Mucosa of gallbladder (tissue), 1 donor: ENCODE results near the gene USP7. TPM values are rescaled to one million over a fixed set of nuclear protein-coding genes. Genes with fewer than 3 reads are reported as not detected.

Source experiments
- DNase-seq: peaks from one replicate; pipeline ENCODE4 v3.0.0-alpha.2; 2020; ENCODE audit warnings: low spot score
- total RNA-seq: library from RNA; stranded (reverse); gene quantifications from one replicate; pipeline ENCODE4 v1.2.1, GENCODE V29; 2021
- donor health status: DM: no; HTN: no; CAD: no.

USP7 gene
- total RNA-seq, 1 donor from 2014 or later, result 108 TPM

DNA sequence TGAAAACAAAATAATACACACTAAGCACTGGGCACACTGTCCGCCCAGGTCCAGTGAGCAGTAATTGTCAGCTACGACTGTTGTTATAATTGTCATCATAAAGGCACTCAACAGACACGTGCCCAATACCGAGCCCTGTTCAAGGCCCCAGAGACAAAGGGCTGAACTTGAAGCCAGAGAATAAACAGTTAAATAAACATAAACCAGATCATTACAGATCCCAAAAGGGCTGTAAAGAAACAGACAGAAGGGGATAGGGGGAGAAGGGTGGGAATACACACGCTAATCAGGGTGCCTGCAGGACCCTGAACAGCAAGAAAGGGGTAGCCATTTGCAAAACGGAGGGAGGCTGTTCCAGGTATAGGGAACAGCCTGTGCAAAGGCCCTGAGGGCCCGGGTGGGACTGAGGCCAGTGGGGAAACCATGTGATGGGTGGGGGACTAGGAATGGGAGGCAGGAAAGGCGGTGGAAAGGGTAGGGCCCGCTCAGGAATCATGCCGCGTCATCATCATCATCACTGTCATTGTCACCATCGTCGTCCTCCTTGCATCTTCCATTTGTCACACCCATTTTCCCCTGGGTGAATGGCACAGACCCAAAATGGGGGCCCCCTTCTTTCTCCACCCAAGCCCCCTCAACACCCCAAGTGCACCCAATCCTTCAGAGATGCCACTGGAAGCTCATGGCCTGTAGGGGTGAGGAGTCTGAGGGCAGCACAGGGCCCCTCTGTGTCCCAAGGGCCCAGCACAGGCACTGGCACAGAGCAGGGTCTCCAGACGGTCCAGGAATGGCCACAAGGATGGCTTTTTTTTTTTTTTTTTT, 101.2 kb downstream of the USP7 start:
- no peak for DNase-seq

DNA sequence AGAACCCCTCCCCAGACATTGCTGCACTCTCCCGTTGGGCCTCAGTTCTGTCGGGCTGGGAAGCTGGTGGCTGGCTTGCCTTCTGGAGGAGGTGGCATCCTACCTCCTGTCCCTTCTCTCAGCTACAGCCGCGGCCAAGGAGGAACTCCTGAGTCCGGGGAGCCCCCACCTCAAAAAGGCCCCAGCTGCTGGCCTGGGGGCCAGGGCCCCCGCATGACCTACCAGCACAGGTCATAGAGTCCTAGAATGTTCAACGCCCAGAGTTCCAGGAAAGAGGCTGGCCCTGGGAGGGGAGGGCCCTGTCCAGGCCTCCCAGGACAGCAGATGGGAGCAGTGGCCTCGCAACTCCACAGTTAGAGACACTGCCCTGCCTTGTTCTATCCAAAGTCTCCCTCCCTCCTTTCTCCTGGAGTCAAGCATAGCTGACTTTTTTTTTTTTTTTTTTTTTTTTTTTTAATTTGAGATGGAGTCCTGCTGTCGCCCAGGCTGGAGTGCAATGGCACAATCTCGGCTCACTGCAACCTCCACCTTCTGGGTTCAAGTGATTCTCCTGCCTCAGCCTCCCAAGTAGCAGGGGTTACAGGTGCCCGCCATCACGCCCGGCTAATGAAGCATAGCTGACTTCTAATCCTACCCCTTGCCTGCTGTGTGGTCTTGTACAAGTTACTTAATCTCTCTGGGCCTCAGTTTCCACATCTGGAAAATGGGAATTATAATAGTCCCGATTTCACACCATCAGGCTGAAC, 102.0 kb downstream of the USP7 start:
- no peak for DNase-seq

DNA sequence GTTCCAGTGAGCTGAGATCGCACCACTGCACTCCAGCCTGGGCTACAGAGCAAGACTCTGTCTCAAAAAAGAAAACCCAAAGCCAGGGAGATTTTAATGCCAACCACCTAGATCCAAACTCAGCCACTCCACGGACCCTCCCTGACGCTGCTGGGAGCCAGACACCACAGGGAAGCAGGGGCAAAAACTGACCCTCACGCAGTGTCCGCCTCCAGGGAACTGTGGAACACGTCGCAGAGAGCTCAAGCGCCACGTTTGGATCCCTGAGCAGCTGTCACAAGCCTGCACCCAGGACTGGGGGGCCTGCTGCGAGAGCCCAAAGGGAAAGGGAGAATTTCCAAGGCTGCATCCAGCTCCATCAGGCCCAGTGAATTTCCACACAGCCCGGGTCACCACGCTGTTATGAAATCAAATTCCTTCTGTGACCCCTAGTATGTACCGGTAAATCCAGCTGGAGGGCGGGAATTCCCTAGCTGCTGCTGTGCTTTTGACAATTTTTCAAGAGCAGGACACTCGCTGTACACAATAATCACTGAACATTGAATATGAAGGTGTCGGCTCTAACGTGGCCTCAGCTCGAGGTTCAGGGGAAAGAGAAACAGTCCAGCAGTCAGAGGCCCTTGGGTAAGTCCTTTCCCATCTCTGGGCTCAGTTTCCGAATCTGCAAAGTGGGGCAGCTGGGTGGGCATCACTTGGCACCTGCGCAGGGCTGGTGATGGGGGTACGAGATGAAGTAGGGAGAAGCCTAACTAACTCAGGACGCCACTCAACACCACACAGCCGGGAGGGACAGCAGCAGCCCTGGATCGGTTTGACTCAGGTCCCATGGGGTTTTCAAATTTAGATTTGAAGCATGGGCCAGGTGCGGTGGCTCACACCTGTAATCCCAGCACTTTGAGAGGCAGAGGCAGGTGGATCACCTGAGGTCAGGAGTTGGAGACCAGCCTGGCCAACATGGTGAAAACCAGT, 103.5 kb downstream of the USP7 start:
- peak; percentile 54 for DNase-seq

DNA sequence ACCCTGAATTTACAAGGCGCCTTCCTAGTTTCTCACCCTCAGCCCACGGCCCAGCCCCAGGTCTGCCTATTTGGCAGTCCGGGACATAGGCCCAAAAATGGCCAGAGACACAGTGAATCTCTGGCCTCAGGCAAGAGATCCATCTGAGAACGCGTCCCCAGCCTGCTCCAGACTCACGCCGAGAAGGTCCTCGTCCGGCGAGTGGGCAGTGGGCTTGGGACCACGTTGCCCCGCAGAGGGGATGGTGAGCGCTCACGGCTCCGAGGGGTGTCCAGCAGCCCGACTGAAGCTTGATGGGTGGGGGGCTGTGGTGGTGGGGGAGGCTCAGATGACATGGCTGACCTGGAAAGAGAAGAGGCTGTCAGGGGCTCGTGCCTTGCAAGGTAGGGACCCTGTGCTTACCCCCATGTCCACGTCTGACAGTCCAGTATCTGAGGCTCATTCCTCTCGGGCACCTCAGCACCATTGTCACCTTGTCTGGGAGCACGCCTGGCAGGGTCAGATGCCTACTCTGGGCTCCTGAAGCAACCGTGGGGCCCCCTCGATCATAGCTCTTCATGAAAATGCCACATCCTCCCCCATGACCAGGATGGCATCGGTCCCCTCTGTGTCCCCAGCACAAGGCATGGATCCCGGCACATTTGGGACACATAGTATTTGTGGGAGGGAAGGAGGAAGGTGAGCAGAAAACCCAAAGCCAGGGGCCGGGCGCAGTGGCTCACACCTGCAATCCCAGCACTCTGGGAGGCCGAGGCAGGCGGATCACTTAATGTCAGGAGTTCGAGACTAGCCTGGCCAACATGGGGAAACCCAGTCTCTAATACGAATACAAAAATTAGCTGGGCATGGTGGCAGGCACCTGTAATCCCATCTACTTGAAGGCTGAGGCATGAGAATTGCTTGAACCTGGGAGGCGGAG, 104.5 kb downstream of the USP7 start:
- DNase-seq, result no peak

DNA sequence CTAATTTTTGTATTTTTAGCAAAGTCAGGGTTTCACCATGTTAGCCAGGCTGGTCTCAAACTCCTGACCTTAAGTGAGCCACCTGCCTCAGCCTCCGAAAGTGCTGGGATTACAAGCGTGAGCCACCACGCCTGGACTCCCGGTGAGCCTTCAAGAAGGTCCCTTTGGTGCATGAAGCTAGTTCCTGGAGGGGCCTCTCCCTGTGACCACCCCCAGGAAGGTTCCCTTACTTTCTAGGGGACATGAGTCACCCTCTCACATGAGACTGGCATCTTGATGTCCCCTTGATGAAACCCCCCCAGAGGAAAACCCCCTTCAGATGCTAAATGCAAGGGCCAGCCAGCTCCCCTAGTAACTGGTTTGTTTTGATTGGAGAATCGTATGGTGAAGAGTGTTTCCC, 107.7 kb downstream of the USP7 start:
- no peak for DNase-seq

DNA sequence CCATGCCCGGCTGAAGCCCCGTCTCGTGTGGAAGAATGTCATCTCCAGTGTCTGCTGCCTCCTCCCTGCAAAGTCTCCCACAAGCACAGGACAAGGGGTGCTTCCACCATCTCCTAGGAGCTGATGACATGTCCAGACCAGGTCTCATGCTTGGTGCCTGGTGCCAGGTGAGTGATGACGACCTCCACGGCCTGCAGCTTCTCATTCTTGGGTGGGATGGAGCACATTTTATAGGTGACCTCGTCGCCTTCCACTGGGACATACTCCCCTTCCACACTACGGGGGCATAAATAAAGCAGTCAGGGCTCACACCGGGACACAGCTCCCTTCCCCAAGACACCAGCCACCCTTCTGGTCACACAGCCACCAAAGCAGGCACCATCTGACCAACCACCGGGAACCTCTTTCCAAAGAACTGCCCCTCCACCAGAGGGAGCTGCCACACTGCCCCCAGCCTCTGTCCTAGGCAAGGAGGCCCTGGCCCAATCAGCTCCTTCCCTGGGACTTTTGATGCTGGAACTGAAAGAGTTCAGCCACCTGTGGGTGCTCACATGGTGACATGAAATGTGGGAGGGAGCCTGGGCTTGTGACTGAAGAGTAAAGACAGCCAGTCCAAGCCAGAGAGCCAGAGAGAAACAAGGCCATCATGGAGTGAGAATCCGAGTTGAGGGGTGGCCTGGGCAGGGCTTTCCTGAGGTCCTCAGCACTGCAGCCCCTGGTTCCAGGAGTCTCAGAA, 108.5 kb downstream of the USP7 start:
- no peak for DNase-seq

DNA sequence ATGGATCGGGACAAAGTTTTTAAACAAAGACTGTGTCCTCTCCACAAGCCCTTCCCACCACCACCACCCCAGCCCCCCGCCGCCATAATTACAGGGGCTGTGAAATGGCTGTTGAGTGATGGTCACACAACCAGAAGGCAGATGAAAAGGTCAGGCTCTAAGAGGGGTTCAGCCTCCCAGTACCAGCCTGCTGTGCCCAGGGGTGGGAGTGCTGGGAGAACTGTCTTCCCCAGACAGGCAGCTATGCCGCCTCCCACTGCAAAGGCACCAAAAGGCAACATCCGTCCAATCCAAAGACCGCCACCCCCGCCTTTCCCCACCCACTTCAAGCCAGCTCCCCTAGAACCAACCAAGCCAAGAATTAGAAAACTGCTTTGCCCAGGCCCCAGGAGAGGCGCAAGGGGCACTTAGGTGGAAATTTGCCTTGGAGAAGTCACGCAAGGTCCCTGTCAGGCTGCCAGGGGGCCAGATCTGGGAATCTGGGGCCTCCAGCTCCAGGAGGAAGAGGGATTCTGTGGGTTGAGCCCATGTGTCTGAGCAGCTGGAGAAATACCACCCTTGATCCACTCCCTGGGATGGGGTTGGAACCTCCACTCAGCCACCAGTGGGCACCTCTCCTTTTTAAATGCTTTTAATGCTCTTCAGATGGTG, 109.3 kb downstream of the USP7 start:
- no peak for DNase-seq

DNA sequence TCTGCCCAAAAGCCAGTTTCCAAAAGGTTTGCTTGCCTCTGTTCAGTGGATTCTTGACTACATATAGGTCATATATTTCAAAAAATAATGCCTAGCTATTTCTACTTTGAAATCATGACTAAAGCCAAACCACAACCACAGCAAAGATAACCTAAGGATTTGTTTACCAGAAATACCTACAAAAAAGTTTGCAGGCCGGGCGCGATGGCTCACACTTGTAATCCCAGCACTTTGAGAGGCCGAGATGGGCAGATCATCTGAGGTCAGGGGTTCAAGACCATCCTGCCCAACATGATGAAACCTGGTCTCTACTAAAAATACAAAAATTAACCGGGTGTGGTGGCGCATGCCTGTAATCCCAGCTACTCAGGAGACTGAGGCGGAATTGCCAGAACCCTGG, 110.1 kb downstream of the USP7 start:
- DNase-seq, result no peak

DNA sequence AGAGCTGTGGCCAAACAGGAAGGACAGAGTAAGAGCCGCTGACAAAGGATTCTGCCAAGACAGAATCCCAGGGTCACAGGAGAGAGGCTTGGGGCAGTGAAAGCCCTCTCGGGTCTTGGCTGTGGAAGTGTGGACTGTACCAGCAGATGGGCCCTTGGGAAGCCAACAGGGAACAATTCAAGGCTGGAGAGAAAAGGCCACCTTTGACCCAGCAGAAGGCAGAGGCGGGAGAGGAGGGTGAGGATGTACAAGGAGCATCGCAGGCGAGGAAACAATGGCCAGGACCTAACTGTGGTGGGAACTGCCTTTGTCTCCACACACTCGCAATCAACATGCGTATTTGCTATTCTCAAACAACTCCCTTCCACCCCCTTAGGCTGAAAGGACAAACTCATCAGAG, 110.6 kb downstream of the USP7 start:
- DNase-seq, result no peak

DNA sequence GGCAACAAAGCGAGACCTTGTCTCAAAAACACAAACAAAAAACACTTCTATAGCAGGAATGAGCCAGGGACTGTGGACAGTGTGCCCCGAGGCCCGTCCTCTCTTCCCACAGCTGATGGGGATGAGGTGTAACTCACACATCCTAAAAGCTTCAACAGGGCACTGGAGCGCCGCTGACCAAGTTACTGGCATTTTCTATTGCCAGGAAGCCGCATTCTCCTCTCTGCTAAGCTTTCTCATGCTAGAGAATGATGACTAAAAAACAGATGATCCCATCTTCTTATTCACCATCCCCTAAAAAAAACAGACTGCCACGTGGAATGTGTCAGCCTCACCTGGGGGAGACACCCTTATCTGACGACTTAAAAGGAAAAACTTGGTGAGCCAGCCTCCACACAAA, 111.2 kb downstream of the USP7 start:
- DNase-seq, result no peak

DNA sequence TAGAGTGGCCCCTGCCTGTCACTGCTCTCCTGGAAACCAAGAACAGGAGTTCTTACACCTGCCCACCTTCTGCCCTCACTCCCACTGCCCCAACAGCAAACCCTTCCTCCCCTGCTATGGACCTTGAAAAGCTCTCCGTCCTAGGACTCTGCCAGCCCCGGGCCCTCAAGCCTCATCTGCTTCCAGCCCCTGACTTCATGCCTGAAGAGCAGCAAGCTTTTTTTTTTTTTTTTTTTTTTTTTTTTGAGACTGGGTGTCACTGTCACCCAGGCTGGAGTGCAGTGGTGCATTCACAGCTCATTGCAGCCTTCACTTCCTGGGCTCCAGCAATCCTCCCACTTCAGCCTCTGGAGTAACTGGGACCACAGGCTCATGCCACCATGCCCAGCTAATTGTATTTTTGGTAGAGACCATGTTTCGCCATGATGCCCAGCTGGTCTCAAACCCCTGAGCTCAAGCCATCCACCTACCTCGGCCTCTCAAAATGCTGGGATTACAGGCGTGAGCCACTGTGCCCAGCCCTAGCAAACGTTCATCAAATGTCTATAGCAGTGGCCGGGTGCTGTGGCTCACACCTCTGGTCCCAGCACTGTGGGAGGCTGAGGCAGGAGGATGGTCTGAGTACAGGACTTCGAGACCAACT, 111.8 kb downstream of the USP7 start:
- DNase-seq, result no peak

DNA sequence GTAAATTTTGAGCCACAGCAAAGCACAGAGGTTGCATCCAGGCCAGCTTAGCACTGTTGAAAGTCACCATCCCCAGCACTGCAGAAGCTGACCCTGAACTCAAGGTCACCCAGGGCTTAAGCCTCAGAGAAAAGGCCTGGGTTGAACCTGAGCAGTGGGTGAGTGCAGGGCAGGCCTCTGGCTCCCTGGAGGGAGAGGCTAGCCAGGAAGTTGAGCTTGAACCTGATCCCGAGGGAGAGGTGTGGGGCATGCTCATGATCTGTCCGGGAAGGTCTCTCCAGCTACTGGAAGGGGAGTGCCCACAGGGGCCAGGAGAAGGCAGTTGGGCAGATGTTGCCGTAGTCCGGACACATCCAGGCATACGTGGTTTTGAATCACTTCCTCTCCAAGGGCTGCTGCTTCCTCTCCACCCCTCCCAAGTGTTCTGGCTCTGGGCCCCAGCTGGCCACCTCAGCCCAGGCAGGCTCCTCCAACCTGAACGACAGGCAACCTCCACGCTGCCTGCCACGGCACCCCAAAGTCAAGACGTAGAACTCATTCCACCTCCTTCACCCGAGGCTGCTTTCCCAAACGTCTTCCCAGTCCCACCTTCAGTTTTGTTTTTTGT, 113.3 kb downstream of the USP7 start:
- DNase-seq, result no peak

DNA sequence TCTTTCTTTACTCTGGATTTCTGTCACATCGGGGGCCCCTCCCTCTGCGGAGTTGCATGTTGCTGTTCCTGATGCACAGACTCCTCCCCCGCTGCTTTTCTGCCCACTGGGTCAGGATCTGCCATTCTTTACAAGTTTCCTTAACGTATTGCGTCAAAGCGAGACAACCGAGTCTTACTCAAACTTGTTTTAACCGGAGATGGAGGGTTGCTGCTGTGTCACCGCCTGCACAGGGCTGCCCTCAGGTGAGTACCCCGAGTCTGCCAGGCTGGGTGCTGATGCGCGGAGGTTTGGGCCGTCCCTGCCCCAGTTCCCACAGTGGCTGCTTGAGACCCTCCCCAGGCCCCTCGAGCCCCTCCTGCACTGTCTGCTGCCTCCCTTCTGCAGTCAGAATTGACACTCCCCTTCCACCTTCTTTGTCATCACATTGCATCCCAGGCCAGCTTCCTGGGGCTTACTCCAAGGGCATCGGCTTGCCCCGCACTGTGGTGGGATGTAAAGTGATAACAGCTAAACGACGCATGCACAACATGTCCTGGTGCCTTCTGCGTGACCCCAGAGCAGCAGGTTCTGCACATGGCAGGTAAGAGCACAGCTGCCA, 114.2 kb downstream of the USP7 start:
- DNase-seq, result no peak

DNA sequence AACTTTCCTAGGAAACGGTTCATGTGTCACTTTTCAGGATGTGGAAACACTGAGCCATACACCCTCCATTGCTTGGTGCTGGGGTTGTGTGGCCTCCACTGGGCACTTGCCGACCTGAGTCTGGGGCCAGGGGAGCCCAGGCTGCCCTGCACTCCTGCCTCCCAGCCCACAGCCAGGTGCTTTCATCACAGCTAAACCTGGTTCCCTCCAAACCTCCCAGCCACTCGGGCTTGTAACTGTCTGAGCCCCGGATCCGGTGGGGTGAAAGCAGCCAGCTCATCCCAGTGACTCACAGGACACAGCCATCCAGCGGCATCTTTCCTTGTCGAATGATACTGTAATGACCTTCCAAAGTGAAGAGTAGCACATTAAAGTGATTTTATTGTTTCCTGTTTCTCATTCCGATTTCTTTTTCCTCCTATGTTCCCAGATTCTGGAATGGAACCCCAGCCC, 114.7 kb downstream of the USP7 start:
- DNase-seq, result no peak

DNA sequence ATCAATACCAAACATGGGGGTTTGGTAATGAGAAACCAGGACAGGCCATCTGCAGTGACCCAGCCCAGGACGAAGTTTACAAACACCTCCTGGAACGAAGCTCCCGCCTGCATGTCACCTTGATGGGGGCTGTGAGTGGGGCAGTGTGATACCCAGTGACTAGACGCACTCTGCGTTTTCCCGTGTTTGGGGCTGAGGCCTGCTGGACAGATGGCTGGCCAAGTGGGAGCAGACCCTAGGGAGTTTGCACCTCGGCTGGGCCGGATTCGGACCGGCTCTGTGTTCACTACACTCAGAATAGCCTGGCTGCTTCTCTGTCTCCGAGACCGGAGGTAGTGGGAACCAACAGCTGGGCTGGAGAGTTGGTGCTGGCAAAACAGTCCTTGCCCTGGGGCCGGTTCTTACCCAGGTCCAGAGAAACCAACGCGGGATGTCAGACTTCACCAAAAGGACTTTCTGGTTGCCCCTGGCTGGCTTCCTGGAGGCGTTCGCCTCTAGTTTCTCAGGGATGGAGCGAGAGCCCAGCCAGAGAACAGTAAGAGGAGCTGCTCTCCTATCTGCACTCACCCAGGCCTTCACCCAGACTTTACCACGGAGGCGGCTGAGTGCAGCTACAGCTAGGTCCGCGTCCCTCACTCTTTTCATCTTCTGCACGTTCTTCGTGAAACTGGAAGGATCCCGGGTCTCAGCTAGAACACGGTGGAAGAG, 115.3 kb downstream of the USP7 start:
- DNase-seq, result no peak

DNA sequence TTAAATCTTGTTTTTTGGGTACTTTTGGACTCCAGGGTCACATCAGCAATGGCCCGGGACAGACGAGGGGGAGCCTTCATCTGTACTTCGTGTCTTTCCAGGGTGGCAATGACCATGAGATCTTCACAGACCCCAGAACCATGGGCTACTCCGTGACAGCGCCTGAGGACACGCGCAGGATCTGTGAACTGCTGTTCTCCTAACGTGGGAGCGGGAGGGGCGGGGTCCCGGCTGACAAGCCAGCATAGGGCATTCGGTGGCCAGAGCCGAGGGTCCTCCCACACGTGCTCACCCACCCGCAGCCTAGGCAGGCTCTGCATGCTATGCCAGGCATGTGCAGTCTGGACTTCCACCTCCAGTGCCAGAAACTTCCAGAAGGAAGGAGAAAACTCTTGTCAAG, 116.1 kb downstream of the USP7 start:
- no peak for DNase-seq

DNA sequence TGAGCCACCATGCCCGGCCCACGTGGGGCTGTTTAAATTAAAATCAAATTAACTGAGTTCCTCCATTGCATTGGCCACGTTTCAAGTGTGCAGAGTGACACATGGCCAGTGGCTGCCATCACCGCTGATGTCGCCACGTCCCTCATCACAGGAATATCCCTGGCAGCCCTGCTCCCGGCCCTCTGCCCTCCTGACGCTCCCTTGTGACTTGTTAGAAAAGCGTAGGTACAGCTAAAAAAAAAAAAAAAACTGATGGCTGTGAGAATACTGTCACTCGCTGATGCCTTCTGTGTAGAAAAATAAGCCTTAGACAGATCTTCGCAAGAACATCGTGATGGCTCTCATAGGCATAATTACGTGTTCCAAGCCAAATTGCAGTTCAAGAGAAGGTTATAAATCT, 116.6 kb downstream of the USP7 start:
- DNase-seq, result no peak
